Astrocyte of the cerebellum (primary cell): ENCODE results near the gene IZUMO1R.

ENCODE experiments used
- DNase-seq: peaks from one replicate; pipeline ENCODE4 v3.0.0-alpha.2; 2011; ENCODE audit warnings: low read depth
- H3K4me3 ChIP-seq: 2 replicates; pipeline ENCODE4 v1.5.1; 2011; ENCODE audit warnings: mild to moderate bottlenecking, low read depth, low read length, moderate library complexity
- CTCF ChIP-seq: IDR thresholded peaks from 2 replicates; pipeline ENCODE4 v1.5.1; 2012; ENCODE audit warnings: low read length, low read depth, moderate library complexity, mild to moderate bottlenecking; ENCODE audit errors: missing control alignments
- in situ Hi-C: cut with HindIII; loops from 2 replicates; pipeline ENCODE4 v1.10.0; 2017; ENCODE audit warnings: low sequenced_read_pairs

IZUMO1R gene

GRCh38 chr11:94307101-94307791 is 2.9 kb downstream of the IZUMO1R start:
- no peak for TF ChIP-seq CTCF
- H3K4me3 ChIP-seq: no peak overlapping the region
- in situ Hi-C loops: no loop called here
- DNase-seq: no peak

GRCh38 chr11:94308024-94308423 is 3.6 kb downstream of the IZUMO1R start:
- no peak for TF ChIP-seq CTCF
- in situ Hi-C loops: no loop called here
- DNase-seq: no peak
- H3K4me3 ChIP-seq: no peak overlapping the region

- in situ Hi-C loops: no loop called here
- TF ChIP-seq CTCF: no peak
- no peak overlapping the region for H3K4me3 ChIP-seq
- DNase-seq: no peak
Observed at GRCh38 chr11:94309757-94310156, 5.4 kb downstream of the IZUMO1R start.

GRCh38 chr11:94310191-94310875 is 6.0 kb downstream of the IZUMO1R start:
- TF ChIP-seq CTCF: no peak
- no peak for DNase-seq
- in situ Hi-C loops: no loop called here
- no peak overlapping the region for H3K4me3 ChIP-seq

GRCh38 chr11:94312339-94312738 is 8.0 kb downstream of the IZUMO1R start:
- in situ Hi-C loops: no loop called here
- no peak for DNase-seq
- H3K4me3 ChIP-seq: no peak overlapping the region
- no peak for TF ChIP-seq CTCF

- in situ Hi-C loops: no loop called here
- no peak for DNase-seq
- no peak overlapping the region for H3K4me3 ChIP-seq
- no peak for TF ChIP-seq CTCF
Observed at GRCh38 chr11:94314064-94314463, 9.7 kb downstream of the IZUMO1R start.
